RWPE1 (cell line): ENCODE measurements around the gene LITAFD.

Source experiments
- CTCF ChIA-PET: fragments of 350-600 bp; sonication (Branson Sonifier 250); formaldehyde crosslinking; extraction: SDS; loops from one replicate; lab custom pipeline; 2021; lab: Yijun Ruan, JAX
- POLR2A ChIA-PET: fragments of 400-600 bp; formaldehyde crosslinking; extraction: SDS; loops from one replicate; lab custom pipeline; 2020; ENCODE audit warnings: antibody characterized with exemption; ENCODE audit not compliant: low non-redundant PET; lab: Yijun Ruan, JAX
- DNase-seq: peaks from one replicate; pipeline ENCODE4 v3.0.0; 2012; ENCODE audit warnings: low spot score
- H3K27ac ChIP-seq: fragments of 450-650 bp; 2 replicates; pipeline ENCODE4 v1.5.1; 2017
- TF ChIP-seq, protein P1 (sequence below): fragments of 450-650 bp; conservative IDR thresholded peaks from 2 replicates; pipeline ENCODE4 v1.5.1; 2017; ENCODE audit warnings: low read depth, mild to moderate bottlenecking

Gene LITAFD

DNA sequence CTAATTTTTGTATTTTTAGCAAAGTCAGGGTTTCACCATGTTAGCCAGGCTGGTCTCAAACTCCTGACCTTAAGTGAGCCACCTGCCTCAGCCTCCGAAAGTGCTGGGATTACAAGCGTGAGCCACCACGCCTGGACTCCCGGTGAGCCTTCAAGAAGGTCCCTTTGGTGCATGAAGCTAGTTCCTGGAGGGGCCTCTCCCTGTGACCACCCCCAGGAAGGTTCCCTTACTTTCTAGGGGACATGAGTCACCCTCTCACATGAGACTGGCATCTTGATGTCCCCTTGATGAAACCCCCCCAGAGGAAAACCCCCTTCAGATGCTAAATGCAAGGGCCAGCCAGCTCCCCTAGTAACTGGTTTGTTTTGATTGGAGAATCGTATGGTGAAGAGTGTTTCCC is 26.2 kb upstream of the LITAFD start:
- TF ChIP-seq, protein P1, sequence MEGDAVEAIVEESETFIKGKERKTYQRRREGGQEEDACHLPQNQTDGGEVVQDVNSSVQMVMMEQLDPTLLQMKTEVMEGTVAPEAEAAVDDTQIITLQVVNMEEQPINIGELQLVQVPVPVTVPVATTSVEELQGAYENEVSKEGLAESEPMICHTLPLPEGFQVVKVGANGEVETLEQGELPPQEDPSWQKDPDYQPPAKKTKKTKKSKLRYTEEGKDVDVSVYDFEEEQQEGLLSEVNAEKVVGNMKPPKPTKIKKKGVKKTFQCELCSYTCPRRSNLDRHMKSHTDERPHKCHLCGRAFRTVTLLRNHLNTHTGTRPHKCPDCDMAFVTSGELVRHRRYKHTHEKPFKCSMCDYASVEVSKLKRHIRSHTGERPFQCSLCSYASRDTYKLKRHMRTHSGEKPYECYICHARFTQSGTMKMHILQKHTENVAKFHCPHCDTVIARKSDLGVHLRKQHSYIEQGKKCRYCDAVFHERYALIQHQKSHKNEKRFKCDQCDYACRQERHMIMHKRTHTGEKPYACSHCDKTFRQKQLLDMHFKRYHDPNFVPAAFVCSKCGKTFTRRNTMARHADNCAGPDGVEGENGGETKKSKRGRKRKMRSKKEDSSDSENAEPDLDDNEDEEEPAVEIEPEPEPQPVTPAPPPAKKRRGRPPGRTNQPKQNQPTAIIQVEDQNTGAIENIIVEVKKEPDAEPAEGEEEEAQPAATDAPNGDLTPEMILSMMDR: no peak
- peak overlapping the region; percentile 96 for H3K27ac ChIP-seq
- CTCF ChIA-PET: interaction anchor here (0.8 kb wide), 1 partner anchor 104 kb away, joined by 4 read pairs; no protein-coding TSS in a partner anchor
- POLR2A ChIA-PET: no interaction called here
- DNase-seq: no peak

DNA sequence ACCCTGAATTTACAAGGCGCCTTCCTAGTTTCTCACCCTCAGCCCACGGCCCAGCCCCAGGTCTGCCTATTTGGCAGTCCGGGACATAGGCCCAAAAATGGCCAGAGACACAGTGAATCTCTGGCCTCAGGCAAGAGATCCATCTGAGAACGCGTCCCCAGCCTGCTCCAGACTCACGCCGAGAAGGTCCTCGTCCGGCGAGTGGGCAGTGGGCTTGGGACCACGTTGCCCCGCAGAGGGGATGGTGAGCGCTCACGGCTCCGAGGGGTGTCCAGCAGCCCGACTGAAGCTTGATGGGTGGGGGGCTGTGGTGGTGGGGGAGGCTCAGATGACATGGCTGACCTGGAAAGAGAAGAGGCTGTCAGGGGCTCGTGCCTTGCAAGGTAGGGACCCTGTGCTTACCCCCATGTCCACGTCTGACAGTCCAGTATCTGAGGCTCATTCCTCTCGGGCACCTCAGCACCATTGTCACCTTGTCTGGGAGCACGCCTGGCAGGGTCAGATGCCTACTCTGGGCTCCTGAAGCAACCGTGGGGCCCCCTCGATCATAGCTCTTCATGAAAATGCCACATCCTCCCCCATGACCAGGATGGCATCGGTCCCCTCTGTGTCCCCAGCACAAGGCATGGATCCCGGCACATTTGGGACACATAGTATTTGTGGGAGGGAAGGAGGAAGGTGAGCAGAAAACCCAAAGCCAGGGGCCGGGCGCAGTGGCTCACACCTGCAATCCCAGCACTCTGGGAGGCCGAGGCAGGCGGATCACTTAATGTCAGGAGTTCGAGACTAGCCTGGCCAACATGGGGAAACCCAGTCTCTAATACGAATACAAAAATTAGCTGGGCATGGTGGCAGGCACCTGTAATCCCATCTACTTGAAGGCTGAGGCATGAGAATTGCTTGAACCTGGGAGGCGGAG is 22.9 kb upstream of the LITAFD start:
- CTCF ChIA-PET: no interaction called here

DNA sequence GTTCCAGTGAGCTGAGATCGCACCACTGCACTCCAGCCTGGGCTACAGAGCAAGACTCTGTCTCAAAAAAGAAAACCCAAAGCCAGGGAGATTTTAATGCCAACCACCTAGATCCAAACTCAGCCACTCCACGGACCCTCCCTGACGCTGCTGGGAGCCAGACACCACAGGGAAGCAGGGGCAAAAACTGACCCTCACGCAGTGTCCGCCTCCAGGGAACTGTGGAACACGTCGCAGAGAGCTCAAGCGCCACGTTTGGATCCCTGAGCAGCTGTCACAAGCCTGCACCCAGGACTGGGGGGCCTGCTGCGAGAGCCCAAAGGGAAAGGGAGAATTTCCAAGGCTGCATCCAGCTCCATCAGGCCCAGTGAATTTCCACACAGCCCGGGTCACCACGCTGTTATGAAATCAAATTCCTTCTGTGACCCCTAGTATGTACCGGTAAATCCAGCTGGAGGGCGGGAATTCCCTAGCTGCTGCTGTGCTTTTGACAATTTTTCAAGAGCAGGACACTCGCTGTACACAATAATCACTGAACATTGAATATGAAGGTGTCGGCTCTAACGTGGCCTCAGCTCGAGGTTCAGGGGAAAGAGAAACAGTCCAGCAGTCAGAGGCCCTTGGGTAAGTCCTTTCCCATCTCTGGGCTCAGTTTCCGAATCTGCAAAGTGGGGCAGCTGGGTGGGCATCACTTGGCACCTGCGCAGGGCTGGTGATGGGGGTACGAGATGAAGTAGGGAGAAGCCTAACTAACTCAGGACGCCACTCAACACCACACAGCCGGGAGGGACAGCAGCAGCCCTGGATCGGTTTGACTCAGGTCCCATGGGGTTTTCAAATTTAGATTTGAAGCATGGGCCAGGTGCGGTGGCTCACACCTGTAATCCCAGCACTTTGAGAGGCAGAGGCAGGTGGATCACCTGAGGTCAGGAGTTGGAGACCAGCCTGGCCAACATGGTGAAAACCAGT is 22.0 kb upstream of the LITAFD start:
- ChIA-PET CTCF (no interaction called here), POLR2A (no interaction called here)
- peak overlapping the region; percentile 57 for H3K27ac ChIP-seq
- TF ChIP-seq, protein P1: no peak
- DNase-seq: no peak

More for the DNA sequence above, 22.9 kb upstream of the LITAFD start:
- TF ChIP-seq, protein P1: no peak
- POLR2A ChIA-PET: no interaction called here
- H3K27ac ChIP-seq: peak overlapping the region; percentile 57
- DNase-seq: no peak

DNA sequence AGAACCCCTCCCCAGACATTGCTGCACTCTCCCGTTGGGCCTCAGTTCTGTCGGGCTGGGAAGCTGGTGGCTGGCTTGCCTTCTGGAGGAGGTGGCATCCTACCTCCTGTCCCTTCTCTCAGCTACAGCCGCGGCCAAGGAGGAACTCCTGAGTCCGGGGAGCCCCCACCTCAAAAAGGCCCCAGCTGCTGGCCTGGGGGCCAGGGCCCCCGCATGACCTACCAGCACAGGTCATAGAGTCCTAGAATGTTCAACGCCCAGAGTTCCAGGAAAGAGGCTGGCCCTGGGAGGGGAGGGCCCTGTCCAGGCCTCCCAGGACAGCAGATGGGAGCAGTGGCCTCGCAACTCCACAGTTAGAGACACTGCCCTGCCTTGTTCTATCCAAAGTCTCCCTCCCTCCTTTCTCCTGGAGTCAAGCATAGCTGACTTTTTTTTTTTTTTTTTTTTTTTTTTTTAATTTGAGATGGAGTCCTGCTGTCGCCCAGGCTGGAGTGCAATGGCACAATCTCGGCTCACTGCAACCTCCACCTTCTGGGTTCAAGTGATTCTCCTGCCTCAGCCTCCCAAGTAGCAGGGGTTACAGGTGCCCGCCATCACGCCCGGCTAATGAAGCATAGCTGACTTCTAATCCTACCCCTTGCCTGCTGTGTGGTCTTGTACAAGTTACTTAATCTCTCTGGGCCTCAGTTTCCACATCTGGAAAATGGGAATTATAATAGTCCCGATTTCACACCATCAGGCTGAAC is 20.4 kb upstream of the LITAFD start:
- TF ChIP-seq, protein P1: no peak
- no peak for DNase-seq
- POLR2A ChIA-PET: no interaction called here
- CTCF ChIA-PET: interaction anchor here (0.6 kb wide), 1 partner anchor 8 kb away, joined by 3 read pairs; no protein-coding TSS in a partner anchor
- H3K27ac ChIP-seq: peak overlapping the region; percentile 58

DNA sequence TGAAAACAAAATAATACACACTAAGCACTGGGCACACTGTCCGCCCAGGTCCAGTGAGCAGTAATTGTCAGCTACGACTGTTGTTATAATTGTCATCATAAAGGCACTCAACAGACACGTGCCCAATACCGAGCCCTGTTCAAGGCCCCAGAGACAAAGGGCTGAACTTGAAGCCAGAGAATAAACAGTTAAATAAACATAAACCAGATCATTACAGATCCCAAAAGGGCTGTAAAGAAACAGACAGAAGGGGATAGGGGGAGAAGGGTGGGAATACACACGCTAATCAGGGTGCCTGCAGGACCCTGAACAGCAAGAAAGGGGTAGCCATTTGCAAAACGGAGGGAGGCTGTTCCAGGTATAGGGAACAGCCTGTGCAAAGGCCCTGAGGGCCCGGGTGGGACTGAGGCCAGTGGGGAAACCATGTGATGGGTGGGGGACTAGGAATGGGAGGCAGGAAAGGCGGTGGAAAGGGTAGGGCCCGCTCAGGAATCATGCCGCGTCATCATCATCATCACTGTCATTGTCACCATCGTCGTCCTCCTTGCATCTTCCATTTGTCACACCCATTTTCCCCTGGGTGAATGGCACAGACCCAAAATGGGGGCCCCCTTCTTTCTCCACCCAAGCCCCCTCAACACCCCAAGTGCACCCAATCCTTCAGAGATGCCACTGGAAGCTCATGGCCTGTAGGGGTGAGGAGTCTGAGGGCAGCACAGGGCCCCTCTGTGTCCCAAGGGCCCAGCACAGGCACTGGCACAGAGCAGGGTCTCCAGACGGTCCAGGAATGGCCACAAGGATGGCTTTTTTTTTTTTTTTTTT is 19.6 kb upstream of the LITAFD start:
- H3K27ac ChIP-seq: peak overlapping the region; percentile 92
- ChIA-PET POLR2A (no interaction called here), CTCF (interaction anchor here (0.6 kb wide), 1 partner anchor 9 kb away, joined by 3 read pairs; no protein-coding TSS in a partner anchor)
- no peak for DNase-seq
- TF ChIP-seq, protein P1: no peak
